Germinal center (tissue), 1 donor: Measurements from ENCODE around the gene ACTG2.
A peak's percentile ranks its signal among the peaks of the same experiment; 100 is the strongest.
"Not testable (repeated sequence)": the region's sequence is repeated elsewhere in the genome, so short reads cannot be mapped to it uniquely, and the experiment has no call there.

Source experiments
- DNase-seq: peaks from one replicate; pipeline ENCODE4 v3.0.0; 2012; ENCODE audit warnings: mixed read lengths, low spot score

ACTG2 gene

DNA sequence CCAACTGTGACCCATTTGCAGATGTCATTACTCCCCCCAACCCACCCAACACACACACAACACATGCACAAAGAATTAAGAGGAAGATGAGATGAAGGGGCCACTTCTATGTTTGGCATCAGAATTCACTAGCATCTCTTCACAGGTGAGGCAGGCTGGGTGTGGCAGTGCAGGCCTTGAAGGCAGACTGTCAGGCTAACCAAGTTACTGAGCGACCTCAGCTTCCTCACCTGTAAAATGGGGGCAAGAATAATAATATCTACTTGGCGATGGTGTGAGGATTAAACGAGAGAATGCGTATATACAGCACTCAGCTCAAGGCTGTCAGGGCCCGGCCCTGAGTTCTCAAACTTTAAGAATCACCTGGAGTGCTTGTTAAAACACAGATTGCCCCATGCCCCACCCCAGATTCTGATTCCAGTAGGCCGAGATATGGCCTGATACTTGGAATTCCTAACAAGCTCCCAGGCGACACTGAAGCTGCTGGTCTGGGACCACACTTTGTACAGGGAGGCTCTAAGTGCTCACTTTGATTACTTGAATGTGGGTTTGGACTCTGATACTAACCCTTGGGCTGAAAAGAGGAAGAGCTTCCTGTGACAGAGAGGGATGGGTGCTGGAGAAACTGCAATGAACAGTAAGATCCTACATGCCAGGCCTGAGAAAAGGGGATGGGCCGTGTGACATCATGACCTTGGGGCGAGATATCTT lies 1.1 kb downstream of the ACTG2 start:
- no peak for DNase-seq

DNA sequence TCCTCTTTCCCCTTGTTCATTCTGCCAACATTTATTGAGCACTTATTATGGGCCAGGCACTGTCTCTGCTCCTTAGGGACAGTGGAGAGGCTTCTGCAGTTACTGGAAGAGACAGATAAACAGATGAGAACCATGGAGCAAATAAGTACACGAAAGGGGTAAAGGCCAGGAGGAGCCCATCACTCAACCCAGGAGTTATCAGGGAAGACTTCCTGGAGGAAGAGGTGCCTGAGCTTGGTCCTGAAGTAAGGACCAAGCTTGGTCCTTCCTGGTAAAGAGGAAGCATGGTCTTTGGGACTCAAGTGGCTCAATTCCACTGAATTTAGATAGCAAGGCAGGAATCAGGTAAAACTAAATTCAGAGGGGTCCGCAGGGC lies 1.7 kb downstream of the ACTG2 start:
- no peak for DNase-seq

DNA sequence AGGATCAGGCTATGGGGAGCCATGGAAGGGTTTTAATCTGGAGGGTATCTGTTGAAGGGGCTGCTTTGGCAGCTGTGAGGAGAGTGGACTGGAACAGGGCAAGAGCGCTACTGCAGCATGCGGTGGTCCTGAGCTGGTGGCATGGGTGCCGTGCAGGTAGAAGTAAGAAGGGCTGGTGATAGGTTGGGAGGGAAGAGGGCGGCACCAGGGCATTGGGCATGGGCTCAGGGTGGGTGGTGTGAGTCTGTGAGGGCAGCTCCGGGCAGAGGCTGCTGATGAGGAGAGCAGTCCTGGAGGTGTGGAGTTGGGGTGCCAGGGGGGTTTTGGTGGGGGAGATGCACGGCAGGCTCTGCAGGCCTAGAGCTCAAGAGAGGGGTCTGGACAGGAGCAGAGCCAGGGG lies 2.1 kb downstream of the ACTG2 start:
- DNase-seq, result no peak

DNA sequence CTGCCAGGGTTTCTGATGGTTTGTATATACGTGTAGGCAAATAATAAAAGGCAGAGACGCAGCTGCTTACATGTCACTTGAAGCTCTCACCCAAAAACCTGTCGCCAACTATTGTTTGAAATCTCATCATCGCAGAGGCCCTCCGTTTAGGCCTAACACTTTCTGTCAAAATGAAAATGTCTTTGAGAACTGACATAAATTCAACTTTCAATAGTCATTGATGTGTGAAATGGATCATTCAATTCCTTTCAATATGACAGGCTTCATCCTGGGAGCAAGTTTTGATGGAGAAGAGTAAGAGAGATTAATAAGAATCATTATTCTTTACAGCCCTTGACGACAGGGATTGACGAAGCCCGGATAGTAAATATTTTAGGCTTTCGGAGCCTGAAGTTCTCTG lies 2.7 kb downstream of the ACTG2 start:
- no peak for DNase-seq

- DNase-seq, result no peak
Observed at GRCh38 chr2:73896362-73897239, 3.8 kb downstream of the ACTG2 start.

DNA sequence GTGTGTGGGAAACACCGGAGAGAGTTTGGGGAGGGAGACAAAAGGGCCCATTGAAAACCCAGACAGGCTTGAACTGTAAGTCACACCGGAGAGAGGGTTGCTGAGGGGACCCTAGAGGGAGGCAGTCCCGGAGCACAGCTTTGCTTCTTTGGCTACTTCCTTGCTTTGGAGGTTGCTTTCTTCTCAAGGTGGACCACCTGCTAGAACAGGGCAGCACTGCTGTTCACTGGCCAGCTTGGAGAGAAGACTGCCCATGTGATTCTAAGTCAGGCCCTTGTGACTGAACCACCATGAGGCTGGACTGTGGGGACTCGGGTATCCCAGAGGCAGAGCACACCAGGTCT lies 4.4 kb downstream of the ACTG2 start:
- no peak for DNase-seq

- DNase-seq, result no peak
Observed at GRCh38 chr2:73897934-73898333, 5.1 kb downstream of the ACTG2 start.

DNA sequence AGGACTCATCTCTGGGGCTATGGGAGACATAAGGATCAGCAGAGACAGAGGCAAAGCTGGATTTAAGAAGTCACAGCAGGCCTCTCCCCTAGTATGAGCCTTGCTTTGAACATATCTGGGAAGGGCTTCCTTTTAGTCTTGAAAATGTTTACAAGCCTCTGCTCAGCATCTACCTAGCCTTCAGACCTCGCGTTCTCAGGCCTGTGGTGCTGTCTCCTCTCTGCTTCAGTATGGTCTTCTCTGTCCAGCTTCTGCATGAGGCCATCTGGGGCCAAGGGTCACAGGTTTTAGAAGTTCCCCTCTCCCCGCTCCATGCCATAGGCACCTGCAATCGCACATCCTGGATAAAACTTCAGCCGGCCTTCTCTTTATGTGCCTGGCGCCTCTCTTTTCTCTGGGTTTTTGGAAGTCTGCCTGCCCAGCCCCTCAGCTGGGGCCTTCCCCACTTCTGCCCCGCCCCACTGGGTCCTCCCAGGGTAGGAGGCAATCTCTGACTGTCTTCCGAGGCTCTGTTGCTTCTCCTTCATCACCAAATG lies 7.1 kb downstream of the ACTG2 start:
- DNase-seq, result no peak

GRCh38 chr2:73901143-73901542 lies 8.3 kb downstream of the ACTG2 start:
- no peak for DNase-seq

DNA sequence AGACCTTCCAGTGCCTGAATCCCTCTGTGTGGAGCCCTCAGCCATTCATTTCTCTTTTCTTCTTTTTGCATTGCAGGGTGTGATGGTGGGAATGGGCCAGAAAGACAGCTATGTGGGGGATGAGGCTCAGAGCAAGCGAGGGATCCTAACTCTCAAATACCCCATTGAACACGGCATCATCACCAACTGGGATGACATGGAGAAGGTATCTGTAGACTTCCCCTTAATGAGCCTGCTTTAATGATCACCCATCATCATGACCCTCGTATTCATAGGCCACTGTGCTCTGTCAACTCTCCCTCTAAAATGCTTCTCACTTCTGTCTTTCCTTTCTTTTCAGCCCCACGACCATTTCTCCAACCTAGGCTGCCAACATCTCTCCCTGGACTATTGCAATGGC lies 9.5 kb downstream of the ACTG2 start:
- no peak for DNase-seq

DNA sequence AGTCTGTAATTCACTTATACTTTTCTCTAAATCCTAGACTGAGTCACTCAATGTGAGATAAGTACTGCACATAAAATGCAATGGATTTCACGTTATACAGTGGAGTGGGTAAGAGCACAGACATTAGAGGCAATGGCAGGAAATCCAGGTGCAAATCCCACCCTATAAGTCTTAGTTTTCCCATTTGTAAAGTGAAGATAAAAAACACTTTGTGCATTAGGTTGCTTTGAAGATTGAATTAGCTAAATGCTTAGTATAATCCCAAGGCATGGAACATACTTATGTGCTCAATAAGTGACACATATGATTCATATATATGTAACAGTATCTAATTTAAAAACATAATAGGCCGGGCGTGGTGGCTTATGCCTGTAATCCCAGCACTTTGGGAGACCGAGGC lies 10.5 kb downstream of the ACTG2 start:
- DNase-seq, result no peak

GRCh38 chr2:73903949-73904613 lies 11.3 kb downstream of the ACTG2 start:
- DNase-seq, result not testable (repeated sequence)

GRCh38 chr2:73904952-73905351 lies 12.1 kb downstream of the ACTG2 start:
- no peak for DNase-seq

DNA sequence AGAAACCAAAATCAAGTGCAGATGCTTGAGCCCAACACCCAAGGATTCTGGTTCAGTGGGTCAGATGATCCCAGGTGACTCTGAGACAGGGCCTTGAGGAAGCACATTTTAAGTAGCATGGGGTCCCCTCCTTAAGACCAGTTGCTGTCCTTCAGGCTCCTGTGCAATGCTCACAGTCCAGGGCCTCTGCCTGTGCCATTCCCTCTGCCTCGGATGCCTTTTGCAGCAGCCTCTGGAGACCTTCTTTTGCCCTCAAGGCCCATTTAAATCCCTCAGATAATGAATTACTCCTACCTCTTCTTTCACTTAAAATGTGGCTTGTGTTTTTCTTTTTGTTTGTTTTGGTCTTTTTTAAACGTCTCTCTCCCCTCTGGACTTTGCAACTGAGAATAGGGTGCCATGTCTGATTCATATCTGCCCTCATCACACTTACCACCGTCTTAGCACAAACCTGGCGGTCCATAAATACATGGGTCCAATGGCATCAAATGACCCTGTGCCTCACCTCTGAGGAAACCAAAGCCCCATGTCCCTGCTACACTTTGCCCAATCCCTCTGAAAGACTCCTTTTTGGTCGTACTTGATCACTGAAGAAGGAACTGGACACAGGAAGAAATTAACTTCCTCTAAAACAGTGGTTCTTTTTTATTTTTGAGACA lies 14.2 kb downstream of the ACTG2 start:
- DNase-seq, result no peak

- peak; percentile 54 for DNase-seq
Observed at GRCh38 chr2:73907840-73908452, 15.1 kb downstream of the ACTG2 start.

GRCh38 chr2:73908689-73909652 lies 16.2 kb downstream of the ACTG2 start:
- no peak for DNase-seq

DNA sequence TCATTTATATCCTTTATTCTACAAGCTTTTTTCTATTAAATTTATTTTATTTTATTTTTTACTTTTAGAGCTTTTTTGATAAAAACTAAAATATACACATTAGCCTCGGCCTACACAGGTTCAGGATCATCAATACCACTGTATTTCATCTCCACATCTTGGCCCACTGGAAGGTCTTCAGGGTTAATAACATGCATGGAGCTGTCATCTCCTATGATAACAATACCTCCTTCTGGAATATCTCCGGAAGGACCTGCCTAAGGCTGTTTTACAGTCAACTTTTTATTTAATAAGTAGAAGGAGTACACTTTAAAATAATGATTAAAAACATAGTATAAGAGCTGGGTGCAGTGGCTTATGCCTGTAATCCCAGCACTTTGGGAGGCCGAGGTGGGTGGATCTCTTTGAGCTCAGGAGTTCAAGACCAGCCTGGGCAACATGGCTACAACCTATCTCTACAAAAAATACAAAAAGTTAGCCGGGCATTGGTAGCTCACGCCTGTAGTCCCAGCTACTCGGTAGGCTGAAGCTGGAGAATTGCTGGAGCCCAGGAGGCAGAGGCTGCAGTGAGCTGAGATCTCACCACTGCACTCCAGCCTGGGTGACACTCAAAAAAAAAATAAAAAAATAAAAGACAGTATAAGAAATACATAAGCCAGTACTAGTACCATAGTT lies 18.2 kb downstream of the ACTG2 start:
- DNase-seq, result no peak

- DNase-seq, result no peak
Observed at GRCh38 chr2:73911548-73912208, 18.9 kb downstream of the ACTG2 start.

DNA sequence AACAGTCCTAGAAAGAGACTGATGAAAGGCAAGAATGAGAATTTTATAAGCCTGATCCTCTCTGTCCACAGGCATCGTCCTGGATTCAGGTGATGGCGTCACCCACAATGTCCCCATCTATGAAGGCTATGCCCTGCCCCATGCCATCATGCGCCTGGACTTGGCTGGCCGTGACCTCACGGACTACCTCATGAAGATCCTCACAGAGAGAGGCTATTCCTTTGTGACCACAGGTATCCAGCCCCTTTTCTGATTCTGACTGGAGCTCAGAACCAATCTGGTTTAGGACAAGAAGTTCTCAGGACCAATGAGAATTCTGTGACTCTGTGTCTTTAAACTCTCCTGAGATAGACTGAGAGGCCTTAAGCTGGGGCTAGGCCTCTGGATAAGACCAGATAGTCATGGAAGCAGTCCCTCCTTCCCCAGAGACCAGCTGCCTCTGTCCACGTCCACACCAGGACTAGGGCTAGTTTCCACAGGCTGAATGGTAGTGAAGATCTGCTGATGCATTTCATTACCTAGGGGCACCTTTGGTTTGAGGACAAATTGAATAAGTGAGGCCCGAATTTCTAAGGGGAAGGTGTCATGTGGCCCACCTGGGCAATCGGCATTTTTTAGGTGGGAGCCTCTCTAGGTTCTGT lies 20.7 kb downstream of the ACTG2 start:
- DNase-seq, result no peak
